ENCODE data around the gene VSTM2B. TPM values are rescaled to one million over a fixed set of nuclear protein-coding genes. Genes with fewer than 3 reads are reported as not detected.

Gene VSTM2B
- total RNA-seq, 2 experiments from 2014 or later: not detected

DNA sequence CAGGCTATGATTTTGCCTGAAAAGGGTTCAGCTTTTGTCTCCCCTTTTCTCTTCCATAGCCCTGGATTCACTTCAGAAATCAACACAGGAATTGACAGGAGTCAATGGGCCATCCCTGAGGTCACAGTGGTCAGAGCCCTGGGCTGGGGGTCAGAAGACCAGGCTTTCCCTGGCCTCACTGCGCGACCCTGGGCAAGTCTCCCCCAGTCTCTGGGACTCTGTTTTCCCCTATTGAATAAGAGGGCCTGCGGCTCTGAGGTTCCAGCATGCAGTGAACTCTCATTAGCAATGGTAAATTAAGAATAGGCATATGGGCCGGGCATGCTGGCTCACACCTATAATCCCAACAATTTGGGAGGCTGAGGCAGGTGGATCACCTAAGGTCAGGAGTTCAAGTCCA is 30.7 kb upstream of the VSTM2B start:
- CTCF ChIA-PET: no interaction called here
- POLR2A ChIA-PET: no interaction called here

DNA sequence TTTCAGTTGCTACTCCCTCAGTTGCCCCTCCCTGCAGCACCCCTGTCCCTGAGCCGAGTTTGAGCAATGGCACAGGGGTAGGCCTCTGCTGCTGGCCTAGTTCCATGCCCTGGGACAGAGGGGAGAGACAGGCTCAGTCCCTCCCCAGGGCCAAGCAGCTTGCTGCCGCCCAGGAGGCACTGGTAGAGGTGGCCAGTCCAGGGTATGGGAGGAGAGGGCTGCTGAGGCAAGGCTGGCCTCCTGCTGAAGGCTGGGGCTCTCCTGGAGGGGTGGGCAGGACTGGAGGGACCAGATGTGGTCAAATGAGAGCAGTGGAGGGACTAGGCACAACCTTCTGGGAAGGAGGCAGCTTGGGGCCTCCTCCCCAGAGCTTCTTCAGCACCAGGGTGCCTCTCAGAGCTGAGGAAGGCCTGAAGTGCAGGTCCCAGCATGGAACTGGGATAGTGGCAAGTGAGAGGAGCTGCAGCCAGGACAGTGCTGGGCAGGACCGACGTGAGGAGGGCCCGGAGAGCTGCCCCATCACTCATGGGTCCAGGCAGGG is 29.8 kb upstream of the VSTM2B start:
- CTCF ChIA-PET: no interaction called here
- POLR2A ChIA-PET: no interaction called here

DNA sequence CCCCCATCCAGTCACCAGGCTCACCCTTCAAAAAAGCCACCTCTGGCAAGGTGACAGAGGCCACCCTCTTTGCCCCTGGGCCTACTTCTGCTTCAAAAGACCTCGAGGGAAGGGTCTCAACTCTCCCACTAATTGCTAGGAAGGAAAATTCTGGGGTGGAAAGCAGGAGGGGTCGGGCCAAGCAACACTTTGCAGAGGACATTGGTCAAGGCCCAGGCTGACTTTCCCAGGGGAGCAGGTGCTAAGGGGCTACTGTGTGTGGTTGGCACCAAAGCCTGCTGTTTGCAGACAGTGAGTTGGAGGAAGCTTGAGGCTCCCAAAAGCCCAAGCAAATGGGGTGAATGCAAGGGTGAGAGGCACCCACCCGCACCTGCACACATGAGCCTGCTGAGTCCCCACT is 28.6 kb upstream of the VSTM2B start:
- CTCF ChIA-PET: no interaction called here
- POLR2A ChIA-PET: no interaction called here

DNA sequence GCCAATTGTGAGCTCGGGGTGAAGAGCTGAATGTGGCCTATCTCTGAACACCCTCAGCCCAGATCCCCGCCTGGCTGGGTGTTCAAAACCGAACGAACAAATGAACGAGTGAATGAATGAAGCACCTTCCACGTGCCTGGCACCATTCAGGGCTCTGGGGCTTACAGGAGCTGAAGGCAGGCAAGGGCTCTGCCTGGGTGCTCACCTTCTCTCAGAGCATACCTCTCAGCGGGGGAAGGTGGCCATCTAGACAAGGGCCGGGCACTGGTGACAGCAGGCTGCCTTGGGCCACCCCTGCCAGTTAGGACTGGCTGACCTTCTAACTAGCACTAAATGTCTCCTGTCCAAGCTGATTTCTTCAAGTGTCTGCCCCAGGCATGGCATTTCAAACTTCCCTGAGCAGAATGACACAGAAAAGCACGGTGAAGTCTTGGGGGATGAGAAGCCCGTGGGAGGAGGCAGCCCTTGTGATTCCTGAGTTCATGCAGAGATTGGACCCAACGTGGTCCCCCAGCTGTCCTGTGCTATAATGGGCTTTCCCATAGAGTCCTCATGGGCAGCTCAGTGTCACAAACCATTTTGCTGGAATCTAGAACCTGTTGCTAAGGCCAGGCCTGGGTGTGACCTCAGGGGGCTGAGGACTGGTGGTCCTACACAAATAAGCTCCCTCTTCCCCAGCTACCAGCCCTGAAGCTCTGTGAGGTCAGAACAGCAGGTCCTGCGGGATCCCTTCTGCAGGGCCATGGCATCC is 27.9 kb upstream of the VSTM2B start:
- CTCF ChIA-PET: no interaction called here
- POLR2A ChIA-PET: no interaction called here

DNA sequence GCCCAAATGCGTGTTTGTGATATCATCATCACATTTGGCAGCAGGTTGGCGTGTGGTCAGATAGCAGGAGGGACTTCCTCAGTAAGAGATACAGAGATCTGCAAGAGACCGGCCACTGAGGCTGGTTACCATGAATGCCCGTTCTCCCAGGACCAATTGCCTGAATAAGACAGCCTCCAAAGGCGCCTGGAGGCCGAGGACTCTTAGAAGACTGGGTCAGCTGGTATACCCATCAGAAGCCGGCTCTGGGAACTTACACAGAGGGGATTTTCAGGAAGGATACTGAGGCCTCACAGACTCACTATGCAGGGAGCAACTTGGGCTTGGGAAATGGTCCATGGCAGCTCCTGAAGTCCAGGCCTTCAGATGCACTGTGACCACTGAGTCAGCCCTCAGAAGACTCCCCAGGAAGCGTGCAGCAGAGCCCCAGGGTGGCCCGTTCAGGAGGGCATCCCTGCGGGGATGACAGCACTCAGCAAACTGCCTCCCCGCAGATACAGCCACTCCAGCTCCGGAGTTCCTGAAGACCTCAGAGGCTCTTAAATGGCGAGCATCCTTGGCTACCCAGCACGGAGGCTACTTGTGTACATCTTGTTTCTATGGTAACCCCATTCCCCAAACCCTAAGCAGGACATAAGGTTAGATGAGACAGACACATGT is 26.4 kb upstream of the VSTM2B start:
- POLR2A ChIA-PET: no interaction called here
- CTCF ChIA-PET: no interaction called here

DNA sequence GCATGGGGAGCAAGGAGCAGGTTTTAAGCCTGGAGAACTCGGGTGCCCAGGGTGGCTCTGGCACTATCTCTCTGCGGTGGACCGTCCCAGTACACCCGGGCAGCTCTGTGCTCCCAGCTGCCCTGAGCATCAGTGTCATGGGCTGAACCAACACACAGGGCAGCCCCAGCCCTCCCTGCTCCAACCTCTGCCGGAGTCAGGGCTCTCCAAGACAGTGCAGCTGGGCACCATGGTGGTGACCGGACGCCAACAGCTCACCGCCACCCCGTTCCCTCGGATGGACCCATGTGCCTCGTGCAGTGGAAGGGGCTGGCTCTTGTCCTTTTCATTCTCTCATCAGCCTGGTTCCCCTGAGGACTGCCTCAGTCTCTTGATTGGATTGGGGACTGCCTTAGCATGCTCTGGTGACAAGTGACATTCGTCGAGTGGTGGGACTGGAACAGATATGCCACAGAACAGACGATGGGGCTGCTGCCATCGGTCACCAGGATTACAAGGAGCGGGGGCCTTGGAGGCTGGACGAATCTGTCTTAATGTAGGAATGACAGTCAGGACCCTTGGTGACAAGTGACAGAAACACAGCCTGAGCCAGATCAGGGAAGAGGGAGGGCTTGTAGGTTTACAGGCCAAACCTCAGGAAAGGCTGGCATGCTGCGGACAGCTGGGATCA is 25.7 kb upstream of the VSTM2B start:
- CTCF ChIA-PET: no interaction called here
- POLR2A ChIA-PET: no interaction called here

DNA sequence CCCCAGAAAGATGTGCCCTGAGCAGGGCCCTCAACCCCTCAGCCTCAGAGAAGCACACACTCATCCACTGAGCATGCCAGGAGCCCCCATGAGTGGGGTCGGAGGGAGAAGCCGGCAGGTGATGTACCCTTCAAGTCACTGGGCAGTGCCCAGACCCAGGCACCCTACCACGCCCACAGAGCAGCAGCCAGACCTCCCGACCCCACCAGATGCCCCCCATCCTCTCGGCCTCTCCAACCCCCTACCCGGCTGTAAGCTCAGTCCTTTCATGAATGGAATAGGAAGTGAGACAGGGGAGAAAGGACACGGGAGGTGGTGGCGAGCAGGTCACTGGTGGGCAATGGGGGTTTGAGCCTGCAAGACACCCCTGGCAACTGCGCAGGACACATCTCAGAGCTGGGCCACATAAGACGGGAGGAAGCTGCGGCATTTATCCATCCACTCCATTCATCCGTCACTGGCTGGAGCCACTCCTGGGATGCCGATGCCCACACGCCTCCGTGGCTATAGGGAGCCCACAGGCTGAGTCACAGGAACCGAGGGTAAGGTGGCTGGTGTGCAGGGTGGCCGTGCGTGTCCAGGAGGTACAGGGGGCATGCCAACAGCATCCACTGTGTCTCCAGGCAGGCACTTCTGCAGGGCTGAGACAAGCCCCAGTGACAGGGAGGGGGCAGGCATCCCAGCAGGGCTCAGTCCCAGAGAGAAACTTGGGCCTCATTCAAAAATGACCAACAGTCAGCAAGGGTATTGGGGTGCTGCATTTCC is 23.8 kb upstream of the VSTM2B start:
- ChIA-PET POLR2A (no interaction called here), CTCF (no interaction called here)

DNA sequence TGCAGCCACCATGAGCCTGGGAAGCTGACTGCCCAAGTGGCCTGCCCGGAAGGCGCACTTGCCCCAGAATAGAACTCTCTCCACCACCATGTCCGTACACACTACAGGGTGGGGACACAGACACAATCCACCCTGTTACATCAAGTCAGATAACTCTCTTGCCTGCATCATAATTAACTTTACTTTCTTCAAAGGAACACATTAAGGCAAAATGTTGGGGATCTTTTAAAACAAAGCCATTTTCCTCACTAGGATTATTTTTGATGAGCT is 23.3 kb upstream of the VSTM2B start:
- ChIA-PET CTCF (no interaction called here), POLR2A (no interaction called here)

DNA sequence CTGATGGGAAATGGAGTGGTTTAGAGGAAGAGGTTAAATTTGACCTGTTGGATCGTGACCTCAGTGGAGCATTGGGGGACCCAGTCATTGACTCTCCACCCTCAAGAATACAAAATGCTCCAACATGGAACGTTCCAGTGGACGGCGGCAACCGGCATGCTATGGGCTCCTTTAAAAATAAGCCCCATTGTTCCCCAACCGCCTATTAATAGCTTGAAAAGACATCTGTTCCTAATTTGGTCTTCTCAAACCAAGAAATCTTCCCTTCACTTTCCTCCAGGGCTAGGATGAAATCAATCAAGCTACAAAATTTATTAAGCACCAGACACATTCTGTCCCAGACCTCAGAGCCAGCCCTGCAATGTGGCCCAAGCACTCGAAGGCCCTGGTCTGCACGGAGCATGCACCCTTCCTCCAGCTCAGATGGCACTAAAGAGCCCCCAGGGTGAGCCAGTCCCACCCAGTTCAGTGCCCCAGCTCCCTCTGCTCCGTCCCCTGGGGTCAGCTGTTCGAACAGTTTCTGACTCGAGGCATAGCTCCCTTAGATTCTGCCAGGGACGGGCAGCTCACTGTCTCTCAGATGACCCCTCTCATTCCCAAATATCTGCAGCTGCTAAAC is 22.5 kb upstream of the VSTM2B start:
- CTCF ChIA-PET: interaction anchor here (0.5 kb wide), 1 partner anchor 1102 kb away, joined by 4 read pairs; no protein-coding TSS in a partner anchor
- POLR2A ChIA-PET: no interaction called here

DNA sequence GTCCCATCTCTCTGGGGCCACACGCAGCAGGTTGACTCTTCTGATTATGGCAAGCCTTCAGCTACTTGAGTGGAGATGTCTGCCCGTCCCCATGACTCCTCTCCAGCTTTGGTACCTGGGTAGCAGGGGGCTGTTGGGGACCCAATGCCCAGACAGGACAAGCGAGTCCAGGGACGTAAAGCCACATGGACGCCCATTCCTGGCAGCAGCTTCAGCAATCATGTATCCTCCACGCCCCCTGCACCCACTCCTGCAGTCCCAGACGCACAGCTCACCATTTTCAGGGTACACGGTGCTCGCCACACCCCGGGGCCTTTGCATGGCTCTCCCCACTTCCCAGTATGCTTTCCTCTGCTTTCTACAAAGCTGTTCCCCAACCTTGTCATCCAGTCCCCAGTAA is 22.0 kb upstream of the VSTM2B start:
- ChIA-PET CTCF (interaction anchor here (0.5 kb wide), 1 partner anchor 1102 kb away, joined by 4 read pairs; no protein-coding TSS in a partner anchor), POLR2A (no interaction called here)

DNA sequence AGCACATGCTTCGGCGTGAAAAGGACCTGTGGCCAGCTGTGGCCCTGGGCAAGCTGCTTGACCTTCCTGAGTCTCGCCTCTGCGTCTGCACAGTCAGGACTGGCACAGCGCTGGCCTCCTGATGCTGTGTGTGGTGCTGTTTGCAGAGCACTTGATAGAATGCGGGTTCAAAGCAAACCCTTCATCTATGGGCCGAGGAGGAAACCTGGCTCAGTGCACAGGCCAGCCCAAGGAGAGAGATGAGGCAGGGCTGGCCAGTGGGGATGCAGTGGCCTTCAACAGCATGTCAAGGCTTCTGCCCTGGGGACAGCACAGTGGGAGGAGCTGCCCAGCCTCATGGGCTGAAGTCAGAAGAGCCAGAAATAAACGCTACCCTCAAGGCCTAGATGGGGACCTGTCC is 21.3 kb upstream of the VSTM2B start:
- POLR2A ChIA-PET: no interaction called here

DNA sequence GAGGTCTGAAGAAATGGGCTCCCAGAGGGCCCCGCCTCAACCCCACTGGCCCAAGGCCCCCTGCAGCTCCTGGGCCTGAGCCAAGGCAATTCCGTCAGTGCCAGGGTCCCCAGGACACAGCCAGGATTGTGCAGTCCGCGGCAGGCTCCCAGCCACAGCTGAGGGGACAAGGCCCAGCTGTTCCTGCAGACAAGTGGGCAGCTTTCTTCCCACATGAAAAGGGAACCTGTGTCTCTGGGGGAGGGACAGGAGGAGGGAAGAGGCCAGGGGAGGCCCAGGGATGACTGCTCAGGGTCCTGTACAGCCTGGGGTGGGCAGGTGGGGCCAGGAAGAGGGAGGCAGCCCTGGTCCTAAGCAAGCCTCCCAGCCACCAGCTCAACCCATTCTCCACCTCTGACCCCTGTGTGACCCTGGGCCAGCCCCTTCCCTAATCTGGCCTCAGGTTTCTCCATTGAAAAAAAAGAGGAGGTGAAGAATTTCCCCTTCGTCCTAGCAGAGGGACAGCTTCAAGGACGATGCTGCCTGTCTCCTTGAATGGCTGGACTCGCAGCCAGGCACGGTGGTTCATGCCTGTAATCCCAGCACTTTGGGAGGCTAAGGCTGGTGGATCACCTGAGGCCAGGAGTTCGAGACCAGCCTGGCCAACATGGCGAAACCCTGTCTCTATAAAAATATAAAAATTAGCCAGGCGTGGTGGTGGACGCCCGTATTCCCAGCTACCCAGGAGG is 20.5 kb upstream of the VSTM2B start:
- ChIA-PET CTCF (no interaction called here), POLR2A (no interaction called here)

More for the DNA sequence above, 21.3 kb upstream of the VSTM2B start:
- CTCF ChIA-PET: no interaction called here

DNA sequence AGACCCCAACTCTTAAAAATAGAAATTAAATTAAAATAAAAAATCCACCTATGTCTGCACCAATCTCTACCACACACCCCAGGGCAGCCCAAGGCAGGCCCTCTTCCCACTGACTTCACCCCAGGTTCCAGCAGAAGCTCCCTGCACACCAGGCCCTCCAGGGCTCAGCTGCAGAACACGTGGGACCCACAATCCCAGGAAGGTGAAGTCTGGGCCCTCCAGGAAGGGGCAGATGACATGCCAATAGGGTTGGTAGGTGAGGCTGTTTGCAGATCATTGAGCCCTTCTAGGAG is 19.2 kb upstream of the VSTM2B start:
- CTCF ChIA-PET: no interaction called here
- POLR2A ChIA-PET: no interaction called here

DNA sequence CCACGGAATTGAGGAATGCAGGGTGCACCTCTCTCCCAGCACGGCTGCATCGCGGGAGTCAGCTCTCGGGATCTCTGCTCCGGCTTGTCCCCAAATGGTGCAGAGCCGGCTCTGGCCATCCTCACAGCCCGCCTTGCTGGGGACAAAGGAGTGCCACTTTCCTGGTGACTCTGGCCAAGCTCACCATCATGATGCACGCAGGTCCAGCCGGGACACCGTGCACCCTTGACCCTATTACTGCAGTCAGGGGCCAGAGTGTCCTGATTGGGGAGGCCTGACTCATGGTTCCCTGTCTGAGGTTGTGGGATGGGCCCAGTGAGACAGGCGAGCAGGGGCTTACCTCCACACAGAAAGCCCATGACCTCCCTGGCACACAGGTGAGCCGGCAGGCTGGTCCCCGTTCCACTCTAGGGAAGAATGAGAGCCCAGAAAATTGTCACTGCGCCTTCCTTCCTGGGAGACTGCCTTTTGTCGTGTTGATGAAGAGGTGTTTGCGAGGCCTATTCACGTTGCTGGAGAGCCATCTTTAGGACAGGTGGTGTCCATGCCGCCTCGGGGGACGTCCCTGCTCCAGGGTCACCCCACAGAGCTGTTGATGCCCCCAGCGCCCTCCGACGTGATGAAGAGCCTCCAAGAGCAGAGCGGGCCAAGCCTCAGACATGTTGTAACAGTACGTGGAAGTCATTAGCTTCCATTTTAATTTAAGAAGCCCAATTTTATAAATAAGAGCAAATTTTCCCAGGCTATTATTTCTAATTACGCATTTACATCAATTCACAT is 18.5 kb upstream of the VSTM2B start:
- ChIA-PET POLR2A (no interaction called here), CTCF (no interaction called here)

DNA sequence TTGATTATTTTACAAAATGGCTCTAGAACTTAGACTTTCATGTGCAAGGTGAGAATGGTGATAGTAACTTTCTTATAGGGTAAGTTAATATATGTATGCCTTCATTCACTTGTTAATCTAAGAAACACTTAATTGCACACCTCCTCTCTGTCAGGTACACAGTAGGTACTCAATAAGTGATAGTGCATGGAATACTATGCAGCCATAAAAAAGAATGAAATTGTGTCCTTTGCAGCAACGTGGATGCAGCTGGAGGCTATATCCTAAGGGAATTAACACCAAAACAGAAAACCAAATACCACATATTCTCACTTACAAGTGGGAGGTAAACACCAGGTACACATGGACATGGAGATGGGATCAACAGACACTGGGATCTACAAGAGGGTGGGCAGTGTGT is 17.6 kb upstream of the VSTM2B start:
- CTCF ChIA-PET: no interaction called here

DNA sequence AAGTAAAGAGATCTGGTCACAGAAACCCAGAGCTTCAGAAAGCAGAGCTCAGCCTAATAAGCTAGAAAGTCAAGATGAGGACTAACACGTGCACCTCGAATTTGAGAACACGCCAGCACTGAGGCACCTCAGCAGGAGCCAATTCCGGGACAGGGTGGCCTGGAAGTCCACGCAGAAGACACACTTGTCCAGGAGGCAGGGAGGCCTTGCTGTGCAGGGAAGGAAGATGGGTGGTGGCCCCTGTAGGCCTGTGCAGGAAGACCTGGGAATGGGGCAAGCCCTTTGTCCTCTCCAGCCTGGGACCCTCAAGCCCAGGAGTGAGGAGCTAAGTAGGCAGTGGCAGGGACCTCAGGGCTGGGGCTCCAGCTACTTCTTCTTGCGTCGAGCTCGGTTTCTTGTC is 16.3 kb upstream of the VSTM2B start:
- ChIA-PET POLR2A (no interaction called here), CTCF (no interaction called here)

More for the DNA sequence above, 17.6 kb upstream of the VSTM2B start:
- POLR2A ChIA-PET: no interaction called here

DNA sequence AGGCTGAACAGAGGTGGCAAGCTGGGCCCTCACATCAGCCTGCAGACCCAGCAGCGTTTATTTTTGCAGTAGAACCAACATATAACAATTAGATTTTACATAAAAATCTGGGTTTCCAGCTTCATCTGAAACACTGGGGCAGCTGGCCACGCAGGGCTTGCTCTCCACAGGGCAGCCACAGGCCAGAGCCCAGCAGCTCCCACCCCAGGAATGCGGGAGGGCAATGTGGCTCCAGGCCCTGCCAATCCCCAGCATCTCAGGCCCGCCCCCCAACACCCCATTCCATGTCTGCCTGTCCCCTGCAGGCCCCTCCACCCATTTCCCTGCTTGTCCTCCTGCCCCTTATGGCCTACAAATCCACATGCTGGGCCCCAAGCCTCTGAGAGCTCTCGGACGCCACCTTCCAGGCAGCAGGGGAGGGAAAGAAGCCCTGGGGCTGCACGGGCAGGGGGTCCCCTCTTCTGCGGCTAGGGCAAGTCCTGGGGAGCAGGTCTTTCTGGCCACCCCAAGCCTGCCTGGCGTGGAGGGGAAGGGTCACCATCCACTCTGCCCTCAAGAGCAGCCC is 15.0 kb upstream of the VSTM2B start:
- ChIA-PET CTCF (no interaction called here), POLR2A (no interaction called here)

DNA sequence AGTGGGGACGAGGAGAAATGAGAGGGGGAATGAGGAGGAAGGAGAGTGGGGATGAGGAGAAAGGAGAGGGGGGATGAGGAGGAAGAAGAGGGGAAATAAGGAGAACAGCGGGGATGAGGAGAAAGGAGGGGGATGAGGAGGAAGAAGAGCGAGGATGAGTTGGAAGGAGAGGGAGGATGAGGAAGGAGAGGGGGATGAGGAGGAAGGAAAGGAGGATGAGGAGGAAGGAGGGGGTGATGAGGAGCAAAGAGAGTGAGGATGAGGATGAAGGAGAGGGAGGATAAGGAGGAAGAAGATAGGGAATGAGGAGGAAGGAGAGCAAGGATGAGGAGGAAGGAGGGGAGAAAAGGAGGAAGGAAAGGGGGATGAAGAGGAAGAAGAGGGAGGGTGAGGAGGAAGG is 14.0 kb upstream of the VSTM2B start:
- ChIA-PET POLR2A (no interaction called here), CTCF (no interaction called here)

DNA sequence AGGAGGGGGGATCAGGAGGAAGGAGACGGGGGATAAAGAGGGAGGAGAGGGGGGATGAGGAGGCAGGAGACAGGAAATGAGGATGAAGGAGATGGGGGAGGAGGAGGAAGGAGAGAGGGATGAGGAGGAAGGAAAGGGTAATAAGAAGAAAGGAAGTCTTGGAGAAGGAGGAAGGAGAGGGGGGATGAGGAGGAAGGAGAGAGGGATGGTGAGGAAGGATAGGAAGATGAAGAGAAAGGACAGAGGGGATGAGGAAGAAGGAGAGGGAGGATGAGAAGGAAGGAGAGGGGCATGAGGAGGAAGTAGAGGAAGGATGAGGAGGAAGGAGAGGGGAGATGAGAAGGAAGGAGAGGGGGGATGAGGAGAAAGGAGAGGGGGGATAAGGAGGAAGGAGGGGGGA is 13.0 kb upstream of the VSTM2B start:
- CTCF ChIA-PET: no interaction called here

More for the DNA sequence above, 13.0 kb upstream of the VSTM2B start:
- POLR2A ChIA-PET: no interaction called here
